HepG2 (cell line): ENCODE results near the gene RSPRY1.

ENCODE experiments used
- POLR2A ChIP-seq, 2 experiments: IDR thresholded peaks; 2 replicates each; pipeline ENCODE4 v1.6.1; 2011; ENCODE audit warnings: low read depth in 2 of 2, low read length in 2 of 2, mild to moderate bottlenecking in 1 of 2, moderate library complexity in 1 of 2; ENCODE audit not compliant: insufficient read depth in 1 of 2
- ZBTB4 ChIP-seq: sonication (generic); formaldehyde crosslinking; IDR thresholded peaks from 2 replicates; pipeline ENCODE4 v1.4.0; 2020; ENCODE audit warnings: missing genetic modification reagents, mild to moderate bottlenecking, borderline replicate concordance
- ZNF740 ChIP-seq: sonication (generic); formaldehyde crosslinking; IDR thresholded peaks from 2 replicates; pipeline ENCODE4 v1.4.0; 2020; ENCODE audit warnings: missing genetic modification reagents

GRCh38 chr16:57240851-57241250, 54.7 kb downstream of the RSPRY1 start:
- TF ChIP-seq ZNF740 (no peak), POLR2A (IDR thresholded peaks at IDR 0.05; ENCODE audit: insufficient read depth in 1 of 2, low read depth in 2 of 2, low read length in 2 of 2) (no peak), ZBTB4 (no peak)
